H9 (cell line): ENCODE measurements around the gene CNNM3. TPM values are rescaled to one million over a fixed set of nuclear protein-coding genes. Genes with fewer than 3 reads are reported as not detected.

Experiments used
- DNase-seq: peaks from one replicate; pipeline ENCODE4 v3.0.0-alpha.2; 2017
- H2AFZ ChIP-seq: one replicate; pipeline ENCODE4 v1.6.1; 2013; ENCODE audit warnings: mild to moderate bottlenecking, low read length, control low read depth, moderate library complexity
- H2AK5ac ChIP-seq: 2 replicates; pipeline ENCODE4 v1.6.1; 2013; ENCODE audit warnings: low read length, control low read depth, mixed read lengths; ENCODE audit not compliant: insufficient read length
- H2BK120ac ChIP-seq: one replicate; pipeline ENCODE4 v1.6.1; 2013; ENCODE audit warnings: low read depth, mild to moderate bottlenecking, low read length, control low read depth, inconsistent platforms; ENCODE audit not compliant: poor library complexity, severe bottlenecking
- H2BK12ac ChIP-seq: 2 replicates; pipeline ENCODE4 v1.6.1; 2013; ENCODE audit warnings: low read length, control low read depth, mixed read lengths, low read depth; ENCODE audit not compliant: insufficient read length
- H2BK15ac ChIP-seq: 2 replicates; pipeline ENCODE4 v1.6.1; 2013; ENCODE audit warnings: low read depth, low read length, control low read depth
- H2BK20ac ChIP-seq: one replicate; pipeline ENCODE4 v1.6.1; 2013; ENCODE audit warnings: low read depth, mild to moderate bottlenecking, low read length, control low read depth, inconsistent platforms; ENCODE audit not compliant: poor library complexity, severe bottlenecking
- H2BK5ac ChIP-seq: 2 replicates; pipeline ENCODE4 v1.6.1; 2013; ENCODE audit warnings: low read length, control low read depth, mixed read lengths; ENCODE audit not compliant: insufficient read length
- H3K14ac ChIP-seq: 2 replicates; pipeline ENCODE4 v1.6.1; 2013; ENCODE audit warnings: low read length, control low read depth; ENCODE audit not compliant: insufficient read depth
- H3K18ac ChIP-seq: 2 replicates; pipeline ENCODE4 v1.6.1; 2013; ENCODE audit warnings: low read depth, mild to moderate bottlenecking, mixed read lengths, low read length, control low read depth; ENCODE audit not compliant: insufficient read length
- H3K23ac ChIP-seq: 2 replicates; pipeline ENCODE4 v1.6.1; 2013; ENCODE audit warnings: low read length, control low read depth, mixed read lengths, low read depth; ENCODE audit not compliant: insufficient read length
- H3K23me2 ChIP-seq: 2 replicates; pipeline ENCODE4 v1.6.1; 2013; ENCODE audit warnings: low read depth, mild to moderate bottlenecking, mixed read lengths, low read length, control low read depth; ENCODE audit not compliant: insufficient read length, poor library complexity, severe bottlenecking
- H3K27ac ChIP-seq: 2 replicates; pipeline ENCODE4 v1.5.1; 2013; ENCODE audit warnings: low read length, control low read depth, mixed read lengths, low read depth; ENCODE audit not compliant: insufficient read length
- H3K27me3 ChIP-seq: 2 replicates; pipeline ENCODE4 v1.6.1; 2013; ENCODE audit warnings: low read length, control low read depth, inconsistent platforms; ENCODE audit not compliant: insufficient read depth
- H3K4ac ChIP-seq: 2 replicates; pipeline ENCODE4 v1.6.1; 2013; ENCODE audit warnings: low read depth, mild to moderate bottlenecking, control low read depth, inconsistent platforms, low read length, moderate library complexity
- H3K4me1 ChIP-seq: 2 replicates; pipeline ENCODE4 v1.6.1; 2013; ENCODE audit warnings: low read length, control low read depth, inconsistent platforms; ENCODE audit not compliant: insufficient read depth
- H3K4me2 ChIP-seq: 2 replicates; pipeline ENCODE4 v1.6.1; 2013; ENCODE audit warnings: low read length, control low read depth, mixed read lengths; ENCODE audit not compliant: insufficient read length, insufficient read depth
- H3K56ac ChIP-seq: 2 replicates; pipeline ENCODE4 v1.6.1; 2013; ENCODE audit warnings: low read depth, mild to moderate bottlenecking, mixed read lengths, low read length, control low read depth; ENCODE audit not compliant: insufficient read length
- H3K79me1 ChIP-seq: 2 replicates; pipeline ENCODE4 v1.6.1; 2013; ENCODE audit warnings: low read depth, mild to moderate bottlenecking, moderate library complexity, low read length, control low read depth, inconsistent platforms; ENCODE audit not compliant: insufficient read depth, poor library complexity, severe bottlenecking
- H3K79me2 ChIP-seq: 2 replicates; pipeline ENCODE4 v1.6.1; 2013; ENCODE audit warnings: low read length, control low read depth, inconsistent platforms; ENCODE audit not compliant: insufficient read depth
- H3K9ac ChIP-seq: 2 replicates; pipeline ENCODE4 v1.6.1; 2013; ENCODE audit warnings: low read length, control low read depth, mixed read lengths; ENCODE audit not compliant: insufficient read length; ENCODE audit errors: extremely low read depth
- H3K9me3 ChIP-seq: one replicate; pipeline ENCODE4 v1.6.1; 2013; ENCODE audit warnings: low read depth, low read length, inconsistent platforms; ENCODE audit not compliant: control insufficient read depth
- H3T11ph ChIP-seq: one replicate; pipeline ENCODE4 v1.6.1; 2013; ENCODE audit warnings: mild to moderate bottlenecking, low read length, control low read depth, inconsistent platforms
- H4K20me1 ChIP-seq: one replicate; pipeline ENCODE4 v1.6.1; 2013; ENCODE audit not compliant: control insufficient read depth, insufficient read length, insufficient read depth
- H4K5ac ChIP-seq: 2 replicates; pipeline ENCODE4 v1.6.1; 2013; ENCODE audit warnings: low read depth, mild to moderate bottlenecking, mixed read lengths, low read length, control low read depth; ENCODE audit not compliant: insufficient read length
- H4K8ac ChIP-seq: replicated peaks from 2 replicates; pipeline ENCODE4 v1.6.1; 2013; ENCODE audit warnings: low read length, control low read depth, mixed read lengths, low read depth; ENCODE audit not compliant: insufficient read length
- H4K91ac ChIP-seq: 2 replicates; pipeline ENCODE4 v1.6.1; 2013; ENCODE audit warnings: low read depth, mild to moderate bottlenecking, moderate library complexity, mixed read lengths, low read length, control low read depth; ENCODE audit not compliant: insufficient read length
- H3K27ac Mint-ChIP-seq, 3 experiments: 2 replicates in 2 of 3; 3 replicates in 1 of 3; pipeline ENCODE4 v1.8.0; 2020 to 2021; ENCODE audit warnings: mixed read lengths in 3 of 3, mild to moderate bottlenecking in 1 of 3, moderate library complexity in 1 of 3
- H3K27me3 Mint-ChIP-seq: 2 replicates; pipeline ENCODE4 v1.8.0; 2021; ENCODE audit warnings: low read depth, mild to moderate bottlenecking, moderate library complexity, mixed read lengths
- H3K36me3 Mint-ChIP-seq, 3 experiments: 2 replicates in 2 of 3; 3 replicates in 1 of 3; pipeline ENCODE4 v1.8.0; 2020 to 2021; ENCODE audit warnings: low read depth in 3 of 3, mixed read lengths in 3 of 3; ENCODE audit not compliant: insufficient read depth in 1 of 3
- H3K4me1 Mint-ChIP-seq, 2 experiments: 2 replicates each; pipeline ENCODE4 v1.8.0; 2020; ENCODE audit warnings: mixed read lengths in 2 of 2
- H3K4me3 Mint-ChIP-seq, 2 experiments: 2 replicates in 1 of 2; 3 replicates in 1 of 2; pipeline ENCODE4 v1.8.0; 2020 to 2021; ENCODE audit warnings: mild to moderate bottlenecking in 2 of 2, mixed read lengths in 2 of 2, moderate library complexity in 1 of 2
- H3K9me3 Mint-ChIP-seq, 2 experiments: 2 replicates in 1 of 2; 3 replicates in 1 of 2; pipeline ENCODE4 v1.8.0; 2020; ENCODE audit warnings: mild to moderate bottlenecking in 2 of 2, mixed read lengths in 2 of 2, moderate library complexity in 1 of 2
- WGBS: extraction: QIAGEN DNeasy Blood & Tissue Kit; methylation state at CpG from one replicate; pipeline ENCODE4 v1.1.7; 2013; ENCODE audit warnings: missing lambda C conversion rate, low lambda C conversion rate, mixed read lengths; ENCODE audit not compliant: insufficient read length; ENCODE audit errors: extremely low coverage; 5-methylcytosine and 5-hydroxymethylcytosine counted together
- total RNA-seq: library from RNA; stranded (reverse); gene quantifications from 2 replicates; pipeline ENCODE4 v1.2.1, GENCODE V29; 2021
- TF ChIP-seq, protein P1 (sequence below): fragments of 200-600 bp; sonication (generic); conservative IDR thresholded peaks from 3 replicates; pipeline ENCODE4 v1.8.0; 2021; ENCODE audit warnings: antibody characterized with exemption, mild to moderate bottlenecking

Gene CNNM3
- total RNA-seq, 1 experiment from 2014 or later, result 25.0 TPM

DNA sequence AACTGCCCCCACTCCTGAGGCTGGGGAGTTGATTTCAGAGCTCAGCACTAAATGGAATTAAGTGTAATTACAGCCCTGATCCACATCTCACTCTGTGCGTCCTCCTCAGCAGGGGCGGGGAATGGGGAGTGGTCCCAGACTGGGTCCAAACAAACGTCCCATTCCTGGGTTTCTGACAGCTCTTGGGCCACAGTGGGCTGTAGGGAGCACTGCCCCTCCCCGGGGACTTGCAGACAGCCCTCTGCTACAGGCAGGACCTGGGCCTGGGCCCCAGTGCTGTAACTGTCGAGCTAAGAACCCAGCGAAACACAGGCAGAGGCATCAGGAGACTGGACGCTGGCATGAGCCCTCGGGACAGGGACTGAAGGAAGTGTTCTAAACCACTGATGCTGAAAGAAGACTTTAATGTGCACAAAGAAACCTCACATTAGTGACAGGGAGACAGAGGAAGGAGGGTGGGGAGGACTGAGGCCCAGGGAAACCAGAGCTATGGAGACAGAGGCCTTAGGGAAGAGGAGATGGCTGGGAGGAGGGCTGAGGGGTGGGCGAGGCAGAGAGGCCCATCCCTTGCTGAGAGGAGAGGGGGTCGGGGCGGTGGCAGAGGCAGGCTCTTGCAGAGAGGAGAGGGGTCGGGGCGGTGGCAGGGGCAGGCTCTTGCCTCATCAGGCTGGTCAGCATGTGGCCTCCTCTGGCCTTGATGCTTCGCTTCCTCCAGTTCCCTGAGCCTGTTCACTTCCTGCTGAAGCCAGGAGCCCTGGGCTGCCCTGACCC is 59.6 kb downstream of the CNNM3 start:
- no peak overlapping the region for H3K18ac ChIP-seq
- H3K23me2 ChIP-seq, result peaks cover under 1% of the 10 kb centered on the region
- H2BK20ac ChIP-seq, result no peak overlapping the region
- H2BK5ac ChIP-seq, result no peak overlapping the region
- no peak overlapping the region for H2AK5ac ChIP-seq
- Mint-ChIP-seq H3K4me1 (peaks cover 56 to 68% of the 10 kb centered on the region in 2 experiments), H3K4me3 (peak overlapping the region in 1 of 2 experiments; percentile 41; a peak in 2 of 5 replicates), H3K27me3 (peaks cover 1% of the 10 kb centered on the region), H3K27ac (peak overlapping the region in 2 of 3 experiments; percentile 34 to 44; a peak in 2 of 7 replicates), H3K9me3 (no peaks in the 10 kb centered on the region), H3K36me3 (peaks cover 0 to 5% (median 2%) of the 10 kb centered on the region in 3 experiments; a peak in 3 of 7 replicates)
- peak overlapping the region; percentile 2; the same call in 1 of the 2 replicates for H3K14ac ChIP-seq
- no peak overlapping the region for H3K4me2 ChIP-seq
- H4K91ac ChIP-seq, result no peak overlapping the region
- H3K27me3 ChIP-seq, result no peaks in the 10 kb centered on the region
- H3K9ac ChIP-seq, result no peak overlapping the region
- no peak overlapping the region for H3T11ph ChIP-seq
- no peaks in the 10 kb centered on the region; the same call in 1 of the 2 replicates for H3K4me1 ChIP-seq
- no peak overlapping the region for H4K8ac ChIP-seq
- no peaks in the 10 kb centered on the region for H3K9me3 ChIP-seq
- no peak overlapping the region for H3K56ac ChIP-seq
- DNase-seq, result peak; percentile 53
- no peaks in the 10 kb centered on the region for H3K79me1 ChIP-seq
- no peak overlapping the region for H2BK120ac ChIP-seq
- H2BK15ac ChIP-seq, result no peak overlapping the region
- no peak overlapping the region for H2BK12ac ChIP-seq
- H2AFZ ChIP-seq, result no peak overlapping the region
- no peaks in the 10 kb centered on the region for H3K79me2 ChIP-seq
- TF ChIP-seq, protein P1, sequence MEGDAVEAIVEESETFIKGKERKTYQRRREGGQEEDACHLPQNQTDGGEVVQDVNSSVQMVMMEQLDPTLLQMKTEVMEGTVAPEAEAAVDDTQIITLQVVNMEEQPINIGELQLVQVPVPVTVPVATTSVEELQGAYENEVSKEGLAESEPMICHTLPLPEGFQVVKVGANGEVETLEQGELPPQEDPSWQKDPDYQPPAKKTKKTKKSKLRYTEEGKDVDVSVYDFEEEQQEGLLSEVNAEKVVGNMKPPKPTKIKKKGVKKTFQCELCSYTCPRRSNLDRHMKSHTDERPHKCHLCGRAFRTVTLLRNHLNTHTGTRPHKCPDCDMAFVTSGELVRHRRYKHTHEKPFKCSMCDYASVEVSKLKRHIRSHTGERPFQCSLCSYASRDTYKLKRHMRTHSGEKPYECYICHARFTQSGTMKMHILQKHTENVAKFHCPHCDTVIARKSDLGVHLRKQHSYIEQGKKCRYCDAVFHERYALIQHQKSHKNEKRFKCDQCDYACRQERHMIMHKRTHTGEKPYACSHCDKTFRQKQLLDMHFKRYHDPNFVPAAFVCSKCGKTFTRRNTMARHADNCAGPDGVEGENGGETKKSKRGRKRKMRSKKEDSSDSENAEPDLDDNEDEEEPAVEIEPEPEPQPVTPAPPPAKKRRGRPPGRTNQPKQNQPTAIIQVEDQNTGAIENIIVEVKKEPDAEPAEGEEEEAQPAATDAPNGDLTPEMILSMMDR, result no peak
- no peak overlapping the region for H3K27ac ChIP-seq
- no peak overlapping the region for H4K5ac ChIP-seq
- H3K4ac ChIP-seq, result no peak overlapping the region
- H4K20me1 ChIP-seq, result no peaks in the 10 kb centered on the region
- no CpG with 5 or more reads among the region's 14 CpGs for WGBS
- H3K23ac ChIP-seq, result no peak overlapping the region
